Fibroblast of skin of left biceps (primary cell): ENCODE data around the gene FKBP8.

ENCODE experiments used
- DNase-seq, 2 experiments: peaks; one replicate each; pipeline ENCODE4 v3.0.0-alpha.2; 2013; ENCODE audit warnings: low read depth in 2 of 2

Gene FKBP8

DNA sequence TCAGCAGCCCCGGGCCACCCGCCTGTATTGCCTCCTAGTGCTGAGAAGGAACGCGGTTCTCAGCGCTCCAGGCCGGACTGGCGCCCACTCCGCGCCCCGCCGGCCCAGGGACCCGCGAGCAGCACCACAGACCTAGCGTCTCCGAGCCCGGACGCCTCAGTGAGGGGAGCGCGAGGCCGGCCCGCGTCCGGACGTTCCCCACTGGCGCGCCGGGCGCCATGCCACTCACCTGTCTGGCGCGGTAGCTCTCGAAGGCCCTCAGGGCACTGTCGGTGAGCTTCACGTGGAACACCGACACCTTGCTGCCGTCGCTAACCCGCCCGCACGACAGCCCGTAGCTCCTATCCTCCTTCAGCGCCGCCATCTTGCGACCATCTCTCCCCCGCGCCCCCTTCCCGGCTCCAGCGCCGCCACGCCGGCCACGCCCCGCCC, 21.7 kb downstream of the FKBP8 start, which contains the start of gene ELL:
ELL (minus strand) TSS at position 379 of the 432 bp plus-strand sequence; CDS start at position 364, 15 bp downstream.
- DNase-seq, result no peak

DNA sequence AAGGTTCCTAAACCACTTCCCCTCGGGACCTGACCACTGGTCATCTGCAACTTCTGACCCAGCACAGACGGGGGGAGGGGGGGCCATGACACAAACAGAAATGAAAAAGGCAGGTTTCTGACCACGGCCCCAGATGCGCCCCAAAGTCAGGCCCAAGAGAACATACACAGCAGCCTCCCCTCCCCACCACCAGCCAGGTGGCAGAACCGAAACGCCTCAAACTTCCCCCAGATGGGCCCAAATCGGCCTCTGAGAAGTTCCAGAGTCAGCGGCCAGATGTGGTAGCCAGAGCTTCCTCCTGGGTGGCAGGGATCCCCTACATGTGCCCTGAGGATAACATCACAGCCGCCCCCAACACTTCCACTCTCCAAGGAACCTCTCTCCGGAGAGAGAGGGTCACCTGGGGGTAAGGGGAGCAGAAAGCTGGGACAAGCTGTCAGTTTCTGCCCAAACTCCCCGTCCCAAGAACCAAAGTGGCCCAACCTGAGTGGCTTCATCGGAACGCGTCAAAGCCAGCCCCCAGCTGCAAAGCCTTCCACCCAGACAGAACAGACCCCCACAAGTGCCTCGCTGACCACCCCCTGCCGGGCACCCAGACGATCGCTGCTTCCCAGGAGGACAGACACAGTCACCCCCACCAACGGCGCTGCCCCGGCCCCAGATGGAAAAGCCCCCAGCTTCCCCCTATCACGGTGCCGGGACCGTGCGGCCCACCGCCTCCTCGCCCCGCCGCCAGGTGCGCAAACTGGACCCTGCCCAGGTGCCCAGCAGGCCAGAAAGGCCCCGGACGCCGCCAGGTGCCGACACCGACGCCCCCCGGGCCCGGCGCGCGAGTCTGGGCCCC, 22.3 kb downstream of the FKBP8 start:
- DNase-seq, result no peak

DNA sequence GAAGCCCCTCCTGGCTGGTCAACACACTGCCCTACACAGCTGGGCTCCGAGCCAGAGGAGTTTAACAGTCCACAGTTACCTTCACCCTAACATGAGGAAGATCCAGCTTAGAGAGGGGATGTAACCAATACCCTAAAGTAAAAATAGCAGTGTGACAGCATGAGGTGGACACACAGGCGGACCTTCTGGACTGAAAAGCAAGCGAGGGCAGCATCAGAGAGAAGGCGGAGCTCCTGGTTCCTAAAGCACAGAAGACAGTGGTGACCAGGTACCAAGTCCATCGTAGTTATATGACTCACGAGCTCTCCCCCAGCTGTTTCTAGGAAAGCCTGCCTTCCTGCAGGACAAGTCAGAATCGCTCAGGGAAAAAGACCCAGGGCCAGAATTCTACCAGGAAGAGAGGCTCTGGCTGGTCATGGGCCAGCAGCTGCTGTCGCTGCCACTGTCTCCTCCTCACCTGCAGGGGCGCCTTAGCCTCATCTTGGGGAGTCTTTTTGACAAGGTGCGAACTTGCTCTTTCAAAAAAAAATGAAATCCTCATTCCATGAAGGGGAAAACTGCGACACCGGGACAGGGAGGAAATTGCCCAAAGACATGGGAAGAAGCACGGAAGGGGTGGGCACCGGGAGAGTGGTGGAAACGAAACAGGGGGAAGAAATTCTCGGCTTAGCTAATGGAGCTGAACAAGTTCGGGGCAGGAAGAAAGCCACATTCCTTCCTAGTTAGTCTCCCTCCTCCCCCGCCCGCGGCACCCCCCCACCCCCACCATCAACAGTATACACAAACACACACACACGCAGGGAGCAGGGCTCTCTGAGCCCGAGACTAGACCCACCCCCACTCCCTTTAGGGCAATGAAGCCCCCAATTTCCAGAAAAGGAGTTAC, 23.2 kb downstream of the FKBP8 start:
- DNase-seq, result peak; percentile 36 to 38

DNA sequence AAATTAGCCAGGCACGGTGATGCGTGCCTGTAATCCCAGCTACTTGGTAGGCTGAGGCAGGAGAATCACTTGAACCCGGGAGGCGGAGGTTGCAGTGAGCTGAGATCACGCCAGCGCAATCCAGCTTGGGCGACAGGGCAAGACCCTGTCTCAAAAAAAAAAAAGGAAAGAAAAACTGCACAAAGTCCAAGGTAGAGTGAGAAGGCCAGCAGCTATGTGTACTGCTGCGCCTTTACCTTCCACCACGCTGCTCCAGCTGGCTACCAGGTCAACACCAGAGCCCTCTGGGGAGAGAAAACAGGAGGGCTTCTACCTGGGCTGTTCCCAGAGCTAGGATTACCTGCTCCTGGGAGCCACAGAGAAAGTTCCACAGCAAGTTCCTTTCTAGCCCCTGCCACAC, 24.7 kb downstream of the FKBP8 start:
- no peak for DNase-seq

DNA sequence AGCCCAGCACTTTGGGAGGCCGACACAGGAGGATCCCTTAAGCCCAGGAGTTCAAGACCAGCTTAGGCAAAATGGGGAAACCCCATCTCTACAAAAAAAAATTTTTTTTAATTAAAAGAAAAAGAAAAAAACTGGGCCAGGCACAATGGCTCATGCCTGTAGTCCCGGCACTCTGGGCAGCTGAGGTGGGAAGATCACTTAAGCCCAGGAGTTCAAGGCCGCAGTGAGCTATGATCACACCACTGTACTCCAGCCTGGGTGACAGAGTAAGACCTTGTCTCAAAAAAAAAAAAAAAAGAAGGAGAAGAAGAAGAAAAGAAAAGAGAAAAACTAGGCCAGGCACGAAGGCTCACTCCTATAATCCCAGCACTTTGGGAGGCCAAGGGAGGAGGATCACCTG, 25.8 kb downstream of the FKBP8 start:
- no peak for DNase-seq

DNA sequence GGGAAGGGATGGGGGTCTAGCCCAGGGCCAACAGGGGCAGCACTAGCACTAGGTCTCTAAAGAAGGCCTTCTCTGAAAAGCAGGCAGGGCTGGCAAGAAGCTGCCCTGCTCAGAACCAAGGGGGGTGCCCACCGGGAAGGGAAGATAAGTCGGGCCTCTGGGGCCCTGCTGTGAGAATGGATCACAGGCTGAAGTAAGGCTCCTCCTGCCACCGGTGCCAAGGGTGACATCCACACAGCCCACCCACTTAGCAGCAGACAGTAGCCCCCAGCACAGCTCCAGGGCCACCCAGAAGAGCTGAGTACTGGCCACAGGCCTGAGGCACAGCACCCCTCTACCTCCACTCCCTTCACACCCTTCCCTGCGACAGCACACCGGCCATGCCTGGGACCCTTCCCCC, 27.4 kb downstream of the FKBP8 start:
- DNase-seq, result no peak

DNA sequence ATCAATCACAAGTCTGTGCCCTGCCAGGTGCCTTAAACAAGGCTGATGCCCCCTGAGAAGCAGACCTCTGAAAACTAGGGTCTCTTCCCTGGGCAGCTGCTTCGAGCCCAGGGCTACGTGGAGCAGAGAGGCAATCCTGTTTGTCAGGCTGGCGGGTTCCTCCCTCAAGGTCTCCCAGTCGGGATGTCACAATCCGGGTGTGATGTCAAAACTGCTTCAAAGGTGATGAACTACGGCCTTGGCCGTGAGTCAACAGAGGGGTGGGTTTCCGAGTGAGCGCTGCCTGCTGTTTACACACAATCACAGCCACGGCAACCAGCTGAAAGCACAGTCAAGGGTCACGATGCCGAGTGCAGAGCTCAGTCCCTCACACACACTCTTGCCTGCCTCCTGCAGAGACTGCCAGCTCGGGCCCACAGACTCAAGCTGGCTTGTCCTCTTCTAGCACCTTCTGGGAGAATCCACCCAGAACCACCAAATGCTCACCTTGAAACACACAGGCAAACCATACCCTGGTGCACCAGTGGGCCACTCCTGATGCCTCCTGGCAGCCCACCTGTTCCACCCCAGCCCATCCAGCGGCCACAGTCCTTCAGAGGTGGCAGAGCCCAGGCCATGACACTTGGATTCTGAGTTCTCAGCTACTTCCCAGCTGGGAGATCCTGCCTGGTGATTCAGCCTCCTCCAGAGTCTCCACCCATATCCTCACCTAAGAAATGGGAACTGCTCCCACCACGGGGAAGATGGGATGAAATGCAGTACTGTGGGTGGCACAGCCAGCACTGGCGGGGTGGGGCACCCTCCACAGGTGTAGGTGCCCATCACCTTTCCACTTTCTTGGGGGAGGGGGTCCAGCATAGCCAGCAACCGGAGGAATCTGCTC, 28.3 kb downstream of the FKBP8 start:
- no peak for DNase-seq

DNA sequence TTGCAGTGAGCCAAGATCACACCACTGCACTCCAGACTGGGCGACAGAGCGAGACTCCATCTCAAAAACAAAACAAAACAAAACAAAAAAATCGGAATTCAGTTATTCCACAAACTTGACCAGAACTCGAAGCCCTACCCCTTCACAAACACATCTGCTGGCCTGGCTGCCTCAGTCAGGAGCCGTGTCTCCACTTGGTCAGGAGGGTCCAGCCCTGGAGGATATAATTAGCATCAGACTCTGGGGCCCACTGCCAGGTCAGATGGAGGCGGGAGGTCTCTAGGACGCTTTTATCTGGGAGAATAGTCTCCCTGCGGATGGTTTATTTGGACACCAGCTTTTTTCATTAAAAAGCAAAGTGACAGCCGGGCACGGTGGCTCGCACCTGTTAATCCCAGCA, 29.5 kb downstream of the FKBP8 start:
- no peak for DNase-seq

DNA sequence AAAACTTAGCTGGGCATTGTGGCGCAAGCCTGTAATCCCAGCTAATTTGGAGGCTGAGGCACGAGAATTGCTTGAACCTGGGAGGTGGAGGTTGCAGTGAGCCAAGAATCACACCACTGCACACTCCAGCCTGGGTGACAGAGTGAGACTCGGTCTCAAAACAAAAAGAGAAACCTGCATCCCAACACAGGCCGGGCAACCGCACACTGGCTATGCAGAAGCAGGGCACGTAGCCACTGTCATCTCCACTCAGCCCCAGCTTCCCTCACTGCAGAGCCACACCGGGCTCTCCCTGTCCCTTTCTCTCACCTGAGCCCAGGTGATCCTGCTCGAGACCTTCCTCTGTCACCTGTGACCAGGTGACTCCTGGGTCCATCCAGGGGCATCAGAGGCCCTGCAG, 33.2 kb downstream of the FKBP8 start:
- DNase-seq, result no peak

DNA sequence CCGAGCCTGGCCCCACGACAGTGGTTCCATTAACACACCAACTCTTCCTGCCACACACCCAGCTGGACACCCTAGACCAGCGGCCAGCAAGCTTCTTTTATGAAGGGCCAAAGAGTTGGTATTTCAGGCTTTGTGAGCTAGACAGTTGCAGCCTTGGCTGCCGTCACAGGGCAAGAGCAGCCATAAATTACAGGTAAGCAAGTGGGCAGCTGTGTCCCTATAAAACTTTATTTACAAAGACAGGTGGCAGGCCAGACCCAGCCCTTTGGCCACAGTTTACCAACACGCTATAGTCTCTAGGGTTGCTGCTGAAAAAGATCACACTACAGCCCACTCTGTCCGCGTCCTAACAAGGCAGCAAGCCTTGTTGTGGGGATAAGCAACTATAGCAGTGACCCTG, 34.8 kb downstream of the FKBP8 start:
- no peak for DNase-seq

DNA sequence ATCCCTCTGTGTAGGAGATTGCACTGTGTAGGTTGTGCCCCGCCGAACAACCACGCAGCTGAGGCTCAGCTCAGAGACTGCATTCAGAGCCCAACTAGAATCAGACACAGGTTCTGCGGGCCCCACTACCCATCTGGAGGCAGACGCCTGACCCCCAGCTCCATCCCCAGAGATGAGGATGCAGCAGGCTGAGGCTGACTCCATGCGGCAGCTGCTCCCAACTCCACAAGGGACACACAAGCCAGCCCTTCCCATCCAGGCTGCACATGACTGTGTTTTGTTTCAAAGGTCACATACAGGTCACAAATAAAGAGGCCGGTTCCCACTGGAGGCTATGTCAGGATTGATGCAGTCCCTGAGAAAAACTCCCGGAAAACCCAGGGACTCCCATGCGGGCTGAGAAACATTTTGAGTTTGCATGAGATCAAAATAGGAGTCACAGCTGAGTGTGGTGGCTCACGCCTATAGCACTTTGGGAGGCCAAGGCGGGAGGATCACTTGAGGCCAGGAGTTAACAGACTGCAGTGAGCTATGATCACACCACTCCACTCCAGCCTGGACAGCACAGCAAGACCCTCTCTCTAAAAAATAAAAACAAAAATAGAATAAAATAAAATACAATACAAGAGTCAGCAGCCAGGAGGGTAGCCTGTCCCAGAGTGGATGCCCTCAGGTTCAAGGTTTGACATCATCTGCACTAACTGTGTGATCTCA, 35.5 kb downstream of the FKBP8 start:
- no peak for DNase-seq

DNA sequence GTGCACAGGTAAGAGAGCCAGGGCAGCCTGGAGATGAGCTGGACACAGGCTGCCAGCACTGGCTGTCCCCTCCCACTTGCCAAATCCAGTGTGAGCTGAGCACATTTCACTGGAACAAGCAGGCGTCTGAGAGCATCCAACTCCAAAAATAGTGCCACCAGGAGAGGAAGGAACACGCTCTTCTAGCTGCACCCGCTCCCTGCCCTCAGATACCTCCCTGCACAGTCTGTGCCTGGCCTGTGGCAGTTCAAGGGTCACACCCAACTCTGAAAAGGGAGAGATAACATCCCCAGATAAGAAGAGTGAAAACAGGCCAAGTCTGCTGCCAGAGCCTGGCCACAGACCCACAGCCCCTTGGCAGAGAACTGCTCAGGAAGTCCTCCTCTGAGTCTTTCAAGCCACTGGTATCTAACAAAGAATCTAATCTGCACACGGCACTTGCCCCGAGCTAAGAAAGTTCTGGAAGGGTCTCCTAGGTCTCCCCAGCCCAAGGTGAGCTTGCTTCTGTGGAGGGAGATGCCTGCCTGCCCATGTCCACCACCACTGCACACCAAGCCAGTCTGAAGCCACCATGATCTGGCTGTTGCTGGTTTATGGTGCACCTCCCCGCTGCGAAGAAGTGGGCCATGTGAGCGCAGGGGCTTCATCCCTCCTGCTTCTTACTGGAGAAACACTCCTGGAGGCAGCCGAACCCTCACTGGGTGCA, 36.2 kb downstream of the FKBP8 start:
- no peak for DNase-seq

DNA sequence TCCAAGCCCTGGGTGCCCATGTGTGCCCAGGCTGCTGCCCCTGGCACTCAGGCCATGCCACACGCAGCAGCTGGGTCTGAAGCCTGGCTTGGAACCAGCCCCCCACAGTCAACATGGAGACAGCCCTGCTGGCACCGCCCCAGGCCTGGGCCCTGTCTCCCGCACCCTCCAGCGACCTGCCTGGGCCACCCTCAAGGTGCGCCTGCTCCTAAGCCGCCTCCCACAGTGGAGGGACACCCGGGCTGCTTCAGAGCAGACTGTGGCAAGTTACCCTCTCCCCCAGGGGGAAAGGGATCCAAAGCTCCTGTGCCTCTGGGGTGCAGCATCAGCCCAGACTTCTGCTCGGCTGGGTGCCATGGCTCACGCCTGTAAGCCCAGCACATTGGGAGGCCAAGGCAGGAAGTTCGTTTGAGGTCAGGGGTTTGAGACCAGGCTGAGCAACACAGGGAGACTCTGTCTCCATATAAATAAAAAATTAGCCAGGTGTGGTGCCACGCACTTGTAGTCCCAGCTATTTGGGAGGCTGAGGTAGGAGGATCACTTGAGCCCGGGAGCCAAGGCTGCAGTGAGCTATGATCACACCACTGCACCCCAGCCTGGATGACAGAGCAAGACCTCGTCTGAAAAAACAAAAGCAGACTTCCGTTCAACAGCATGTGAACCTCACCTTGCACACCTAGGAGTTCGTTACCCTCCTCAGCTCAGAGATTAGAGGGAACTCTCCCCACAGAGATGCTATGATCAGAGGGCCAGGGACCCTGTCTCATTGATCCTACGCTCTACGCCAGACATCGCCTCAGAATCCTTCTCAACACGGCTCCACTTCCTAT, 37.1 kb downstream of the FKBP8 start:
- no peak for DNase-seq

DNA sequence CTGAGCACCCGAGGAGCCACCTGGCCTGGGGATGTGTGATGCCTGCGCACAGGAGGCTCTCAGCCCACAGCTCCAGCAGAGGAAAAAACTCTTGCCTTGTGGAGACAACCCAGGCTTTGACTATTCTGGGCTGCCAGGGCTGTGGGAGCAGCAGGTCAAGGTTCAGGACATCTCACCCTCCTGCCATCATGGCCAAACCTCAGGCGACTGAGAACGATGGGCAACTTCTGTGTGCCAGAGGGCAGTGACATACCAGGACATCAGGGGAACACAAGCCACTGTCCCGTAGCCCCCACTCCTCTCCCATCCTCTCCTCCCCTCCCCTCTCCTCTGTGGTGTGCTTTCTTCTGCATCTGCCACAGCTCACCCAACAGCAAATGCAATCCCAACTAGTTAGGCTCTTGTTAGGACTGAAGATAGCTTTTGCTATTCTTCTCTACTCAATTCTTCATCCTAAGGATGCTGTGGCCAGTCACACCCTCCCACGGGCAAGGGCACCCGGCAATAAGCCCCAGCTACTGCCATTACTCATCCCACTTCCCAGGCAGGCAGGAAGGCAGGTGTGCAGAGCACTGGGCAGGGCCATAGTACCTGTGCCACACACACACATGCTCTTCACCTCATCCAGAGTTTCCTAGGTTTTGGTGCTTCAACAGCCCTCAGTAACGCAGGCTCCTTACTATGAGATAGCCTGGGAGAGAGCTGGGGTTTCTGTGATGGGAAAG, 38.3 kb downstream of the FKBP8 start:
- DNase-seq, result no peak

DNA sequence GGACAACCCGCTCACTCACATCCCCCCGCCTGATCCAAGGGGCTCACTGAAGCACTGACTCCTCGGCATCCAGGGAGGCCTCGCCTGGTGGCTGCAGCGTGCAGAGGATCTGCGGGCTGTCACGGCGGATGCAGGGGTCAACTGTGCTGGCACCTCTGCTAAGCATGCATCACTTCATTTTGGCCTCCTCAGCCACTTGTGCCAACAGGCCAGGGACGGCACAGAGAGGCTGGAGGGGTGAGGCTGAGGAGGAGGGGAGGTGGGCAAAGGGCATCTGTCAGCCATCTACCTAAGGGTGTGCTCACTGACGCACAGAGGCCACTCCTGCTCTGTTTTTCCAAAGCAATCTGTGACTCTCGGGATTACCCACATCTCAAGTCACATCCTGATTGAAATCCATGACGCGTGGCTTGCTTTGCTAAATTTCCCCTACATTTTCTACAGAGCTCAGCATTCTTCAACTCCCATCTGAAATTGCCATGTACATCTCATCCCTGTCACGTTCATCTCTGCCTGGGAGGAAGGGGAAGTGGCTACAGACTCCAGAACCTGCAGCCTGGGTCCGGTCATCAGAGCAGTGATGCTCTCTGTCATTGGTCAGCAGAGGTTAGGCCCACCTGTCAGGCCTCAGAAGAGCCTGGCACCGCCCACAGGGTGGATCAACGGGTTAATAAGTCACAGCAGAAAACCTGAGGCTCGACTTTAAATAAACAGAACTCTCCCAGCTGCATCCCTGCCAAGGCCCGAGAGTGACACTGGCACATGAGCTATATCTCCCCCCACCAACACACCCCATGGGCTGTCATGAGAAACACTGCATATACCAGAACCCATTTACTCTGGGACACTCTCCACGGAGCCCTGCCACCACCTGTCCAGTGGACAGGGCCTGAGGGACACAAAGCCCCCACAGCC, 39.1 kb downstream of the FKBP8 start:
- DNase-seq, result no peak

DNA sequence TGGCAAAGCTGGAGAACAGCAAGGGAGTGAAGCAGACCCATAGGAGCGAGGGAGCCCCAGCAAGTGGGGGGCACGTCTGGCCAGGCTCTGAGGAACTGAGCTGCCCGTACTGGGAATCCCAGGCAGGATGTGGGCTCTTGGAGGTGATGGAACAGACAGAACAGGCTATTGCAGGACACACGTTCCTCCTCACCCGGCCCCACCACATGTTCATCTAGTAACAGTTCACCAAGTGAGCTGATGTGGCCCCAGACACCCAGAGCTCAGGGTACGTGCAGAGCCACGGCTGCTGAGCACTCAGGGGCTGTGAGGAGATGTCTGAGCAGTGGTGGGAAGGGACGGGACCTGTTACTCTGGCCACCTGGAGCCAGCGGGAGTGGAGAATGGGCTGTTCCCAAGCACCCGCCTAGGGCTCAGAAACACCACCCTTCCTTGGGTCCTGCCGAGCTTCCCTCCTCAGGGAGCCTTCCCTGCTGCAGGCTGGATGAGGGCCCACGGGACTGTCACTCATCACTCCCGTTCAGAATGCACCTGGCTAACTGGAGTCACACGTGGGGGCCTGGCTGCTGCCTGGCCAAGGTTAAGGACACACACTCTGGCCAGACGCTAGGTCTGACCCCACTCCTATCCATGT, 39.9 kb downstream of the FKBP8 start:
- DNase-seq, result no peak

DNA sequence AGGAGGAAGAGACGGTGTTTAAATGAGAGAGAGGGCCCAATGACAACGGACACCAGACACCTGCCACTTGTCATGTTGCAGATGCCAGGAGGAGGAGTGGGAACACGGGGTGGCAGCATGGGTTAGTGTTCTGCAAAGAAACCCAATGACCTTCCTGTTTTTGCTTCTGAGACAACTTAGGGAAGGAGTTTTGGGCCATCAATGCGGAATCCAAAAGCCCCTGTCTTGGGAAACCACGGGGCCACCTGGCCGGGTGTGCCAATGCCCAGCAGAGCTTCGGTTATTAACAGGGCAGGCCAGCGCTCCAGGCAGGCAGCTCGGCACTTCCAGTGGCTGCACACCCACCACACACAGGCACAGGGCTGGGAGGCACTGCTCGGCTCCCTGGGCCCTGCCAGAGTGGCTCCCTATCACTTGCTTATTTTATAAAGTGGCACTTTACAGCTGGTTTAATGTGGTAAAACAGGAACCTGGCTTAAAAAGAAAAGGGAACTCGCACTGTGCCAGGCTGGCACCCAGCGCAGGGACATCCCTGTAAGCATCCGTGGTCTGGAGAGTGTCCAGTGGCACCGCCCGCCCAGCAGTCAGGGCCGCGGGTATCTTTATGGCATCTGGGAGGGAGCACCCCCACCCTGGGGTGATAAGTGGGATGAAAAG, 40.6 kb downstream of the FKBP8 start:
- DNase-seq, result no peak
